ENCODE data around the gene DMXL2.

DMXL2 gene

DNA sequence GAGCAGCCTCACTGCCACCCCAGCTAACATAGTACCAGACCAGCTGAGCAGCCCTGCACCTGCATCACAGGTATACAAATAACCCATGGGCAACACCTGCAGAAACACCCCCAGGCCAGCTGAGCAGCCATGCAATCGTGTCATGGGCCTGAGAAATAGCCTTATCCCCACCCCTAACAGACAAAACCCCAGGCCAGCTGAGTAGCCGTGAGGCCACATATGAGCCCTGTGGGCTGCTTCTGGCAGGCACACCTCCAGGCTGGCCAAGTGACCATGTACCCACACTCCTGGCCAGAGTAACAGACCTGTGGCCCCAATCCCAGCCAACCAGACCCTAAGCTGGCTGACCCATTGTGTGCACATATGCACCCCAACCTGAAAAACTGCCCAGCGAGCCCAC lies 138.6 kb downstream of the DMXL2 start:
- no peak overlapping the region for H3K4me3 ChIP-seq (replicated peaks in 1 of 2; ENCODE audit: low read depth in 2 of 2, low read length in 2 of 2)
- no peak for DNase-seq (ENCODE audit: low read depth in 2 of 2)
- TF ChIP-seq, protein P1, sequence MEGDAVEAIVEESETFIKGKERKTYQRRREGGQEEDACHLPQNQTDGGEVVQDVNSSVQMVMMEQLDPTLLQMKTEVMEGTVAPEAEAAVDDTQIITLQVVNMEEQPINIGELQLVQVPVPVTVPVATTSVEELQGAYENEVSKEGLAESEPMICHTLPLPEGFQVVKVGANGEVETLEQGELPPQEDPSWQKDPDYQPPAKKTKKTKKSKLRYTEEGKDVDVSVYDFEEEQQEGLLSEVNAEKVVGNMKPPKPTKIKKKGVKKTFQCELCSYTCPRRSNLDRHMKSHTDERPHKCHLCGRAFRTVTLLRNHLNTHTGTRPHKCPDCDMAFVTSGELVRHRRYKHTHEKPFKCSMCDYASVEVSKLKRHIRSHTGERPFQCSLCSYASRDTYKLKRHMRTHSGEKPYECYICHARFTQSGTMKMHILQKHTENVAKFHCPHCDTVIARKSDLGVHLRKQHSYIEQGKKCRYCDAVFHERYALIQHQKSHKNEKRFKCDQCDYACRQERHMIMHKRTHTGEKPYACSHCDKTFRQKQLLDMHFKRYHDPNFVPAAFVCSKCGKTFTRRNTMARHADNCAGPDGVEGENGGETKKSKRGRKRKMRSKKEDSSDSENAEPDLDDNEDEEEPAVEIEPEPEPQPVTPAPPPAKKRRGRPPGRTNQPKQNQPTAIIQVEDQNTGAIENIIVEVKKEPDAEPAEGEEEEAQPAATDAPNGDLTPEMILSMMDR (IDR thresholded peaks at IDR 0.05; ENCODE audit: low read depth, low read length), result no peak

DNA sequence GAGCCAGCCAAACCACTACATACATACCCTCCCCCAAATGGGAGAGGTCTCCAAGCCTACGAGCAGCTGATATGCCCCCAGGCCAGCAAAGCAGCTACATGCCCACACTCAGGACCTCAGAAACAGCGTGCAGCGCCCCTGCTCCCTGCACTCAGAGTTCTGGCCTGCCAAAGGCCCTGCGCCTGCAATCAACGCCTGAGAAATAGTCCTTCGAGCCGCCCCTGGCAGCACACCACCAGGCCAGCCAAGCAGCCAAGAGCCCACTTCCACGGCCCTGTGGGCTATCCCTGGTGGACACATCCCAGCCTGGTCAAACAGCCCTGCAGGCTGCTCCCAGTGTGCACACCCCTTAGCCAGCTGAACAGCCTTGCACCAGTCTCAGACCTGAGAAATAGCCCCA lies 139.1 kb downstream of the DMXL2 start:
- TF ChIP-seq, protein P1 (IDR thresholded peaks at IDR 0.05; ENCODE audit: low read depth, low read length), result no peak
- H3K4me3 ChIP-seq (replicated peaks in 1 of 2; ENCODE audit: low read depth in 2 of 2, low read length in 2 of 2), result no peak overlapping the region
- DNase-seq (ENCODE audit: low read depth in 2 of 2), result no peak

DNA sequence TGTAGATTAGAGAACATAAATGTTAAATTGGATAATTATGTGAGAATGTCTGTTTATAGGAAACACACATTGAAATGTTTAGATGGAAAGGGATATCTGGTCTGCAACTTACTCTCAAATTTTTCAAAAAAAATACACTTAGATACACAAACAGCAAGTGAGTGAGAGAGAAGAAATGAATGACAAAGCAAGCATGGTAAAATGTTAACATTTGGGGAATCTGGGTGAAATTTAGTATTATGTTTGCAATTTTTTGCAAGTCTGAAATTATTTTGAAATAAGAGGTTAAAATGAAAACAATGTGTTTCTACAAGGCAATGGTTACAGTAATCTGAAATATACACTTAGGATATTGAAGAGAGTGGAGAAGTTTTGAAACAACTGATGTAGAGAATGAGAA lies 146.8 kb downstream of the DMXL2 start:
- TF ChIP-seq, protein P1 (IDR thresholded peaks at IDR 0.05; ENCODE audit: low read depth, low read length), result no peak
- DNase-seq (ENCODE audit: low read depth in 2 of 2), result no peak
- no peak overlapping the region for H3K4me3 ChIP-seq (replicated peaks in 1 of 2; ENCODE audit: low read depth in 2 of 2, low read length in 2 of 2)

DNA sequence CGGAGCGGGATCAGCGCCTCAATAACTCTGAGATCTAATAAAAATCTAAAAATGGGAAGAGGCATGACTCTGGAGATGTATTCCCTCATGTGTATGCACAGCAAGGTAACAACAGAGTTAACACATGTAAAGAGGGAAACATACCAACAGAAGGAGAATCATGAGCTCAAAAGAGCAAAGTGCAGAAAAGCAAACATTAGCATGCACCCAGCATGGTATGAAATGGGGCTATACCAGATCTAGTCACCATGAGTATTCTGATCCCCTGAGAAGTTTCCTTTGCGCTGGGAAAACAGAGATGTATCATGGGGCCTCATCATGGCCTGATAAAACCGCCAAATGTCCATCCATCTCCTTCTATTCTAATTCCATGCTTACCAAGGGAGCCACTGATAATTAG lies 152.1 kb downstream of the DMXL2 start:
- H3K4me3 ChIP-seq (replicated peaks in 1 of 2; ENCODE audit: low read depth in 2 of 2, low read length in 2 of 2), result no peak overlapping the region
- TF ChIP-seq, protein P1 (IDR thresholded peaks at IDR 0.05; ENCODE audit: low read depth, low read length), result no peak
- DNase-seq (ENCODE audit: low read depth in 2 of 2), result no peak

DNA sequence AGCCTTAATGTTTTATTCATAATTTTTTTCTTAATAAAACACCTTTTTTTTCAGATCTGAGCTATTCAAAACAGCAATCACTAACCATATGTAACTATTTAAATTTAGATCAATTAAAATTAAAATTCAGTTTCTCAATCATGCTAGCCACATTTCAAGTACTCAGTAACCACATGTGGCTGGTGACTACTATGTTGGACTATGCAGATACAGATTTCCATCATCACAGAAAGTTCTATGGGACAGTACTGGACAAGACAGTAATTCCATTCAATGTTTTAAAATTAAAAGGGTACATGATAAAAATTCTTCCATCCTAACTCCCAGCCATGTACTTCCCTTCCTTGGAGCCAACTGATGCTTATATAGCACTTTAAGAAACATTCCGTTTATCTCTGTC lies 161.8 kb downstream of the DMXL2 start:
- DNase-seq (ENCODE audit: low read depth in 2 of 2), result no peak
- no peak overlapping the region for H3K4me3 ChIP-seq (replicated peaks in 1 of 2; ENCODE audit: low read depth in 2 of 2, low read length in 2 of 2)
- TF ChIP-seq, protein P1 (IDR thresholded peaks at IDR 0.05; ENCODE audit: low read depth, low read length), result no peak

DNA sequence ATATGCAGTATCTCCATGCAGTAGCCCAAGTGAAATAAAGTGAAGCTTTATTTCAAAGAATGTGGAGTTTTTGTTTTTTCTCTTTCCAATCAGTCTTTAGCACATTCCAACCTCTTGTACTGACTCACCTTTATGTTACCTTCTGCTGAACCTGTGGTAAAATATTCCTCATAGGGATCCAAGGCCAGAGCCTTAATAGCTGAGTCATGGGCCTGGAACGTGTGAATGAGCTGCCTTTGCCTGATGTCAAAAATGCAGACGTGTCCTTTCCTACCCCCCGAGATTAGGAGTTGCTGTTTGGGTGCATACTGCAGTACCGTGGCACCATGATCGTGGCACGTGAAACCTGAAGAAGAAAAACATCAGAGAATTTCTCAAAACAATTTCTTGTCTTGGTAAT lies 172.6 kb downstream of the DMXL2 start:
- TF ChIP-seq, protein P1 (IDR thresholded peaks at IDR 0.05; ENCODE audit: low read depth, low read length), result no peak
- peak; percentile 27 to 28 for DNase-seq (ENCODE audit: low read depth in 2 of 2)
- H3K4me3 ChIP-seq (replicated peaks in 1 of 2; ENCODE audit: low read depth in 2 of 2, low read length in 2 of 2), result no peak overlapping the region

DNA sequence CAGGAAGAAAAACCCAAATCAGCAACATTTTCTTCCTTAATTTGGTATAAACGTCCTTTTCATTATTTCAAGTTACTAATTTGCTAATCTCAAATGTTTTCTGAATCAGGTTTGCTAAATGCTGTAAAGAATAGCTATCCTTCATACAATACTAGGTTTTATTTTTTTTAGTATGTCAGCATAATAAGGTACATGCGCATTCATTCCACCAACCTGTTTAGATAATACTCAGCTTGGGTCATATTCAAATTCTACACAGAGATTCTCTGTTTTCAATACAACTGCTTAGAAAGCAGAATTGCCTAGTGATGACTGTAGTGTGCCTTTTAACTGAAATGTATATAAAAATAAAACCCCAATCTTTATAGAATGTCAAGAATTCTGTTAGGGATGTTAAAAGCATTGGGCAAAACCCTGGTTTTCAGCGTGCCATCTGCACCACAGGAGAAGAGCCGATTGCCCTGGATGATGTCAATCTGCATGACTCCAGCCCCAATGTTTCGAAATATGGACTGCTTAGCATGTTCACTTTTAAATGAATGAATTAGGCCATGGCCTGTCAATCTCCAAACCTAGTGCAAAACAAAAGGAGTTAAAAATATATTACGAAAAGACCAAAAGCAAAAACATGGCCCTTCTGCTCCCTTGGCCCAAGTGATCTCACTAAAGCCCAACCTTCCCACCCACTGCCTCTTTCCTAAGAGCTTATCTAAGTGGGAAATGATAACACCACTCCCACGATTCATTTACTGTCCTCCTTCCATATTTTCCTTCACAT lies 173.8 kb downstream of the DMXL2 start:
- no peak overlapping the region for H3K4me3 ChIP-seq (replicated peaks in 1 of 2; ENCODE audit: low read depth in 2 of 2, low read length in 2 of 2)
- TF ChIP-seq, protein P1 (IDR thresholded peaks at IDR 0.05; ENCODE audit: low read depth, low read length), result no peak
- DNase-seq (ENCODE audit: low read depth in 2 of 2), result peak; percentile 2 to 33

Measured in cardiac fibroblast (primary cell).